ENCODE results near the gene MCM9.

The MCM9 gene

DNA sequence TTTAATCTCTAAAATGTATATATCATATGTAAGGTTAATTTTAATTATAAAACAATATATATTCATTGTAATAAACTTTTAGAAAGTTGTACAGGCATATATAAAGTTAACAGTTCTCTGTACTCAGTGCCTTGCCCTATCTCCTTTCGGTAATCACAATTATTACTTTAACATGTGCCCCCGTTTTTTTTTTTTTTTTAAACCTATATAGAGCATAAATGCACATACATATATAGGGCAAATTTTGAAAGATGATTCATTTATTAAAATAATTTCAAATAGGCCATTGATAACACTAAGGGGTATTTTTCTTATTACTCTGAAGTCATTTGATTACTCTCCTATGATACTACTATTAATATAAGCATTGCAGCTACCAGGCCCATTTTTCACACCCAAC lies 39.1 kb downstream of the MCM9 start:
- no CpG with 5 or more reads among the region's 2 CpGs for WGBS (ENCODE audit: insufficient coverage)
- ChIA-PET POLR2A (no interaction called here), CTCF (interaction anchor here (1.4 to 2.6 kb wide), 6 partner anchors 9 to 325 kb away, joined by 3 to 13 read pairs (median 7); no protein-coding TSS in a partner anchor)
- peaks cover 0 to 19% (median 10%) of the 10 kb centered on the region in 4 experiments for H3K36me3 ChIP-seq (ENCODE audit: control insufficient read depth in 4 of 4, insufficient read depth in 4 of 4, low read length in 3 of 4)
- H3K4me3 ChIP-seq (ENCODE audit: control insufficient read depth in 1 of 7, extremely low read depth in 1 of 7, insufficient read depth in 4 of 7, low read depth in 2 of 7, low read length in 6 of 7) = peak overlapping the region in 4 of 7 experiments; percentile 92 to 99 (median 96)
- peaks cover 17 to 47% (median 20%) of the 10 kb centered on the region in 4 experiments for H3K4me1 ChIP-seq (ENCODE audit: control extremely low read depth in 1 of 4, control insufficient read depth in 4 of 4, insufficient read depth in 4 of 4, low read length in 3 of 4)
- H3K27me3 ChIP-seq (replicated peaks in 2 of 5; ENCODE audit: control insufficient read depth in 4 of 5, insufficient read depth in 5 of 5, low read length in 4 of 5) = no peaks in the 10 kb centered on the region
- H3K9me3 ChIP-seq (ENCODE audit: control extremely low read depth in 1 of 5, control insufficient read depth in 4 of 5, insufficient read depth in 2 of 5, low read depth in 1 of 5, low read length in 4 of 5) = no peaks in the 10 kb centered on the region
- DNase-seq = no peak
- peak overlapping the region in 1 of 2 experiments; percentile 94 for H3K27ac ChIP-seq (ENCODE audit: insufficient read depth in 1 of 2, low read depth in 1 of 2, low read length in 2 of 2, poor library complexity in 1 of 2, severe bottlenecking in 2 of 2)

- peak overlapping the region; percentile 89 to 99 (median 97) for H3K4me3 ChIP-seq (ENCODE audit: control insufficient read depth in 1 of 7, extremely low read depth in 1 of 7, insufficient read depth in 4 of 7, low read depth in 2 of 7, low read length in 6 of 7)
- H3K9me3 ChIP-seq (ENCODE audit: control extremely low read depth in 1 of 5, control insufficient read depth in 4 of 5, insufficient read depth in 2 of 5, low read depth in 1 of 5, low read length in 4 of 5) = no peaks in the 10 kb centered on the region
- ChIA-PET CTCF (interaction anchor here (1.0 to 2.6 kb wide), 5 partner anchors 10 to 324 kb away, joined by 3 to 13 read pairs (median 3); no protein-coding TSS in a partner anchor), POLR2A (no interaction called here)
- peaks cover 17 to 49% (median 21%) of the 10 kb centered on the region in 4 experiments for H3K4me1 ChIP-seq (ENCODE audit: control extremely low read depth in 1 of 4, control insufficient read depth in 4 of 4, insufficient read depth in 4 of 4, low read length in 3 of 4)
- H3K27me3 ChIP-seq (replicated peaks in 2 of 5; ENCODE audit: control insufficient read depth in 4 of 5, insufficient read depth in 5 of 5, low read length in 4 of 5) = no peaks in the 10 kb centered on the region
- no peak for DNase-seq
- peak overlapping the region; percentile 75 to 94 for H3K27ac ChIP-seq (ENCODE audit: insufficient read depth in 1 of 2, low read depth in 1 of 2, low read length in 2 of 2, poor library complexity in 1 of 2, severe bottlenecking in 2 of 2)
- WGBS (ENCODE audit: insufficient coverage) = 0% methylated on average over 8 of the region's 11 CpGs
- H3K36me3 ChIP-seq (ENCODE audit: control insufficient read depth in 4 of 4, insufficient read depth in 4 of 4, low read length in 3 of 4) = peaks cover 0 to 15% (median 10%) of the 10 kb centered on the region in 4 experiments
These were observed 39.7 kb downstream of the MCM9 start for GRCh38 chr6:118895261-118895560.

DNA sequence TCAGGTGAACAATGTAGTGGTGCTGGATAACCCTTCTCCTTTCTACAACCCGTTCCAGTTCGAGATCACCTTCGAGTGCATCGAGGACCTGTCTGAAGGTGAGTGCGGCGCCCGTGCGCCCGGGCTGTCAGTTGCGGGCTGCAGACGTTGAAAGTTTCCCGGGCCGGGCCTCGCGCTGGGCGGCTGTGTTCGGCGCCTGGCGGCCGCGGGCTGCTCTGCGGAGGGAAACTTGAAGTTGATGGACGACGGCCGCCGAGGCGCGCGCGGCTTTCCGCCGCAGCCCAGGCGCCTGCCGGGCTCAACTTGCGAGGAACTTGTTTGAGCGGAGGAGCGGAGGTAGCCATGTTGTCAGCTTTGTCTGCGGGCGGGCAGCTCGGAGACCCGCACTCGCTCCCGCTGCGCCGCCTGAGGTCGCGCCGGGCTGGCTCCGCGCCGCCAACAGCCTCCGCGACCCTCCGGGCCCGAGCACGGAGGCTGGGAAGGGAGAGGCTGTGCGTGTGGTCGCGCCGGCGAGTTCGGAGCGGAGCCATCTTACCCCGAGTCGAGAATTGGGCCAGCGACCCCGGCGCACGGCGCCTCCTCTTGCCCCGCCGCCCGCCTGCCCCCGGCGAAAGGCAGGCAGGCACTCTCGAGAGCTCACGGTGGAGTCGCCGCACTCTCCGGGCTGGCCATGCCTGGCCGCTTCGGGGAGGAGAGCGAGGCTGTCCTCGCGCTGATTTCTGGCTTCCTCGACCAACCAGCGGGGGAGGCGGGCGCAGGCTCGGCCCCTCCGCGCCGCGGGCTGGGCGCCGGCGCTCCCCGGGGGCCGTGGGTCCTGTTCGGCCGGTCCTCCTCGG lies 40.3 kb downstream of the MCM9 start:
- Histone ChIP-seq H3K27ac (ENCODE audit: insufficient read depth in 1 of 2, low read depth in 1 of 2, low read length in 2 of 2, poor library complexity in 1 of 2, severe bottlenecking in 2 of 2) (peak overlapping the region; percentile 75 to 94), H3K36me3 (ENCODE audit: control insufficient read depth in 4 of 4, insufficient read depth in 4 of 4, low read length in 3 of 4) (peaks cover 0 to 10% (median 8%) of the 10 kb centered on the region in 4 experiments), H3K4me3 (ENCODE audit: control insufficient read depth in 1 of 7, extremely low read depth in 1 of 7, insufficient read depth in 4 of 7, low read depth in 2 of 7, low read length in 6 of 7) (peak overlapping the region; percentile 89 to 99 (median 97)), H3K27me3 (replicated peaks in 2 of 5; ENCODE audit: control insufficient read depth in 4 of 5, insufficient read depth in 5 of 5, low read length in 4 of 5) (no peaks in the 10 kb centered on the region), H3K4me1 (ENCODE audit: control extremely low read depth in 1 of 4, control insufficient read depth in 4 of 4, insufficient read depth in 4 of 4, low read length in 3 of 4) (peaks cover 17 to 51% (median 21%) of the 10 kb centered on the region in 4 experiments), H3K9me3 (ENCODE audit: control extremely low read depth in 1 of 5, control insufficient read depth in 4 of 5, insufficient read depth in 2 of 5, low read depth in 1 of 5, low read length in 4 of 5) (no peaks in the 10 kb centered on the region)
- POLR2A ChIA-PET = interaction anchor here (0.9 to 1.1 kb wide), 2 partner anchors 29 to 240 kb away, joined by 3 read pairs; no protein-coding TSS in a partner anchor
- CTCF ChIA-PET = interaction anchor here (0.5 to 2.6 kb wide), 7 partner anchors 11 to 324 kb away, joined by 3 to 13 read pairs (median 4); no protein-coding TSS in a partner anchor
- peak; percentile 84 to 92 (median 91) for DNase-seq
- WGBS (ENCODE audit: insufficient coverage) = under 1% methylated on average over 89 of the region's 102 CpGs

DNA sequence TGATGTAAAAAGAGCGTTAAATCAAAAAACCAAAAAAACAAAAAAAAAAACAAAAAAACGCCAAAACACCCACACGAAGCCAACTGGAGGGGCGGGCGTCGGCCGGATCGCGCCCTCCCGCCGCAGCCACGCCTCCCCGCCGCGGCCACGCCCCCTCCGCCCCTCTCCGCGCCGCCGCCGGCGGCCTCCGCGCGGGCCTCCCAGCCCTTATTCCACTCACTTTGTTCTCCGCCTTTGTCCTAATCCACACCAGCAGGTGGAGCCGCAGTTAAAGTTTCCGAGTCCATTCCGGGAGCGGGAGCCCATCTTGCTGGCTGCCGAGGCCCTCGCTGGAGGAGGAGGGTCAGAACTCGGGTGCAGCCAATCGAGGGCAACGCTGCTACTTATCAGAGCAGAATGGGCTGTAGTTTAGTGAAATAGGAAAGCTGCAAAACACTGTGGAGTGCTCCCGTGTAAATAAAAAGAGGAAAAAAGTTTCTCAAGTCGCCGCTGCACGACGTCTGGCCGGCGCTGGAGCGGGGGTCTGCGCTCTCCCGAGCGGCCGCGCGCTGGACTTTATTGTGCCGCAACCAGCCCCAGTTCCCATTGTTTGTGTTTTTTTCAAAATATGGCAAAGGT lies 41.0 kb downstream of the MCM9 start, which contains the start of gene ASF1A:
TSS of gene ASF1A (plus strand) at position 346 of the 618 bp plus-strand sequence. CDS start at position 608, 262 bp downstream.
- peak; percentile 97 to 99 (median 99) for DNase-seq
- under 1% methylated on average over 50 of the region's 51 CpGs for WGBS (ENCODE audit: insufficient coverage)
- Histone ChIP-seq H3K27me3 (replicated peaks in 2 of 5; ENCODE audit: control insufficient read depth in 4 of 5, insufficient read depth in 5 of 5, low read length in 4 of 5) (no peaks in the 10 kb centered on the region), H3K36me3 (ENCODE audit: control insufficient read depth in 4 of 4, insufficient read depth in 4 of 4, low read length in 3 of 4) (peaks cover 0 to 5% (median 3%) of the 10 kb centered on the region in 4 experiments), H3K27ac (ENCODE audit: insufficient read depth in 1 of 2, low read depth in 1 of 2, low read length in 2 of 2, poor library complexity in 1 of 2, severe bottlenecking in 2 of 2) (peak within 1 kb of the TSS; percentile 88 to 94), H3K9me3 (ENCODE audit: control extremely low read depth in 1 of 5, control insufficient read depth in 4 of 5, insufficient read depth in 2 of 5, low read depth in 1 of 5, low read length in 4 of 5) (no peaks in the 10 kb centered on the region), H3K4me3 (ENCODE audit: control insufficient read depth in 1 of 7, extremely low read depth in 1 of 7, insufficient read depth in 4 of 7, low read depth in 2 of 7, low read length in 6 of 7) (peak within 1 kb of the TSS; percentile 92 to 99 (median 98)), H3K4me1 (ENCODE audit: control extremely low read depth in 1 of 4, control insufficient read depth in 4 of 4, insufficient read depth in 4 of 4, low read length in 3 of 4) (peaks cover 17 to 51% (median 21%) of the 10 kb centered on the region in 4 experiments)
- POLR2A ChIA-PET = interaction anchor here (0.9 to 1.1 kb wide), 2 partner anchors 28 to 239 kb away, joined by 3 read pairs; no protein-coding TSS in a partner anchor
- CTCF ChIA-PET = interaction anchor here (0.6 to 1.5 kb wide), 6 partner anchors 10 to 323 kb away, joined by 3 to 4 read pairs (median 3); no protein-coding TSS in a partner anchor

DNA sequence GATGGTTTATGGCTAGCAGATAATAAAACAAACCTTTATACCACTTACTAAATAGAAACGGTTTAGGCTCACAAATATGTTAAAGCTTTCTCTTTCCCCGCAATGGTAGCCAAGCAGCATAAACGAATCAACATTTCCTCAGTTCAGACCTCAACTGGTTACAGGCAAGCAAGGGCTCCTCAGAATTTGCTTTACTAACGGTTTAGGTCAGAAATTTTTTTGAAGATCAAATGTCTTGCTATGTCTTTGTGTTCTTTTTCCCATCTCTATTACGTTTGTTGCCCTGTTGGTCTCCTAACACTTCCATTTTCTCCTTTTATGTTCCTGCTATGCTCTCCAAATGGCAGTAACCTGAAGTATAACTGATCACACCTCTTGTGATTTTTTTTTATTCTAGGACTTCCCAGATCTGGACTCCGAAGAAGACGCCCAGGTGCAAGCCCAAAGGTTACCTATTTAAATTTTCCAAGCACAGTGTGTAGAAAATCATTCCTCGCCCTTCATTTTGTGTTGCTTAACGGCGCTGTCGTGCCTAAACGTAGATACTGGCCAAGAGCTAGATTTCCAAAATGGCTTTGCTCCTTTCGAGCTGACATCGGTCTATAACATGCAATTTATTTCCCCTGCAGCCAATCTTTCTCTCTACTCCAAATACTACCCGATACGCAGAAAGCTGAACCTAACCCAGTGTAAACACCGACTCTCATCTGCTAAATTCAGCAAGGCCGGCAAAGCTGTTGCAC lies 41.7 kb downstream of the MCM9 start:
- WGBS (ENCODE audit: insufficient coverage) = 0% methylated on average over 17 of the region's 18 CpGs

GRCh38 chr6:118892355-118892991 lies 42.5 kb downstream of the MCM9 start:
- Histone ChIP-seq H3K36me3 (ENCODE audit: control insufficient read depth in 4 of 4, insufficient read depth in 4 of 4, low read length in 3 of 4) (no peaks in the 10 kb centered on the region), H3K4me3 (ENCODE audit: control insufficient read depth in 1 of 7, extremely low read depth in 1 of 7, insufficient read depth in 4 of 7, low read depth in 2 of 7, low read length in 6 of 7) (peak overlapping the region in 6 of 7 experiments; percentile 74 to 99 (median 98)), H3K27me3 (replicated peaks in 2 of 5; ENCODE audit: control insufficient read depth in 4 of 5, insufficient read depth in 5 of 5, low read length in 4 of 5) (no peaks in the 10 kb centered on the region), H3K4me1 (ENCODE audit: control extremely low read depth in 1 of 4, control insufficient read depth in 4 of 4, insufficient read depth in 4 of 4, low read length in 3 of 4) (peaks cover 17 to 47% (median 21%) of the 10 kb centered on the region in 4 experiments), H3K27ac (ENCODE audit: insufficient read depth in 1 of 2, low read depth in 1 of 2, low read length in 2 of 2, poor library complexity in 1 of 2, severe bottlenecking in 2 of 2) (peak overlapping the region; percentile 88 to 94), H3K9me3 (ENCODE audit: control extremely low read depth in 1 of 5, control insufficient read depth in 4 of 5, insufficient read depth in 2 of 5, low read depth in 1 of 5, low read length in 4 of 5) (no peaks in the 10 kb centered on the region)
- DNase-seq = peak; percentile 13 to 59 (median 32)
- ChIA-PET POLR2A (interaction anchor here (0.8 to 1.0 kb wide), 2 partner anchors 42 to 559 kb away, joined by 3 to 5 read pairs; no protein-coding TSS in a partner anchor), CTCF (interaction anchor here (0.7 to 1.5 kb wide), 4 partner anchors 9 to 84 kb away, joined by 3 read pairs; no protein-coding TSS in a partner anchor)
- WGBS (ENCODE audit: insufficient coverage) = 36% methylated on average over 5 of the region's 6 CpGs

More for the DNA sequence above, 41.7 kb downstream of the MCM9 start:
- peak; percentile 85 to 91 (median 89) for DNase-seq
- CTCF ChIA-PET = interaction anchor here (0.6 to 1.5 kb wide), 6 partner anchors 9 to 85 kb away, joined by 3 to 4 read pairs (median 3); no protein-coding TSS in a partner anchor
- Histone ChIP-seq H3K27me3 (replicated peaks in 2 of 5; ENCODE audit: control insufficient read depth in 4 of 5, insufficient read depth in 5 of 5, low read length in 4 of 5) (no peaks in the 10 kb centered on the region), H3K4me3 (ENCODE audit: control insufficient read depth in 1 of 7, extremely low read depth in 1 of 7, insufficient read depth in 4 of 7, low read depth in 2 of 7, low read length in 6 of 7) (peak overlapping the region in 6 of 7 experiments; percentile 74 to 99 (median 98)), H3K9me3 (ENCODE audit: control extremely low read depth in 1 of 5, control insufficient read depth in 4 of 5, insufficient read depth in 2 of 5, low read depth in 1 of 5, low read length in 4 of 5) (no peaks in the 10 kb centered on the region), H3K4me1 (ENCODE audit: control extremely low read depth in 1 of 4, control insufficient read depth in 4 of 4, insufficient read depth in 4 of 4, low read length in 3 of 4) (peaks cover 17 to 51% (median 21%) of the 10 kb centered on the region in 4 experiments), H3K27ac (ENCODE audit: insufficient read depth in 1 of 2, low read depth in 1 of 2, low read length in 2 of 2, poor library complexity in 1 of 2, severe bottlenecking in 2 of 2) (peak overlapping the region; percentile 88 to 94), H3K36me3 (ENCODE audit: control insufficient read depth in 4 of 4, insufficient read depth in 4 of 4, low read length in 3 of 4) (no peaks in the 10 kb centered on the region)
- POLR2A ChIA-PET = interaction anchor here (0.8 to 1.1 kb wide), 4 partner anchors 27 to 558 kb away, joined by 3 to 5 read pairs (median 3); no protein-coding TSS in a partner anchor
